GM18526 (cell line): ENCODE data around the gene ZBTB22.

Source experiments
- POLR2A ChIP-seq: IDR thresholded peaks from 3 replicates; pipeline ENCODE4 v1.6.1; 2011; ENCODE audit not compliant: insufficient read length; ENCODE audit errors: extremely low read depth

Gene ZBTB22

DNA sequence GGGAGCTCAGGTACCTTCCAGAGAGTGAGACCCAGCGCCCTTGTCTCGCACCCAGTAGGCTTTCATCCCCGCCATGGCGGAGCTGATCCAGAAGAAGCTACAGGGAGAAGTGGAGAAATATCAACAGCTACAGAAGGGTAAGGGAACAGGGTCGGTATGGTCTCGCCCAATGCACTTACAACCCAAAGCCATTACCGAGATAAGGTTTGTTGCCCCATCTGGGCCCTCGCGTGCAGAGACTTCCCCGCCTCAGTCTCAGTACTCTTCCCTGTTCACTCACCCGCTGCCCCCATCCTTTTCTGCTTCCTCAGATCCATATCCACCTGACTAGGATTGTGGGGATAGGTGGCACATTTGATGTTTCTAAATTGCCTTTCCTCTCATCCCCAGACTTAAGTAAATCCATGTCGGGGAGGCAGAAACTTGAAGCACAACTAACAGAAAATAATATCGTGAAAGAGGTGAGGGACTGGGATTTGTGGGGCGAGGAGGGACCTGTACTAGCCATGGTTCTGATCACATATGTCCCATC is 27.7 kb downstream of the ZBTB22 start:
- no peak for TF ChIP-seq POLR2A

DNA sequence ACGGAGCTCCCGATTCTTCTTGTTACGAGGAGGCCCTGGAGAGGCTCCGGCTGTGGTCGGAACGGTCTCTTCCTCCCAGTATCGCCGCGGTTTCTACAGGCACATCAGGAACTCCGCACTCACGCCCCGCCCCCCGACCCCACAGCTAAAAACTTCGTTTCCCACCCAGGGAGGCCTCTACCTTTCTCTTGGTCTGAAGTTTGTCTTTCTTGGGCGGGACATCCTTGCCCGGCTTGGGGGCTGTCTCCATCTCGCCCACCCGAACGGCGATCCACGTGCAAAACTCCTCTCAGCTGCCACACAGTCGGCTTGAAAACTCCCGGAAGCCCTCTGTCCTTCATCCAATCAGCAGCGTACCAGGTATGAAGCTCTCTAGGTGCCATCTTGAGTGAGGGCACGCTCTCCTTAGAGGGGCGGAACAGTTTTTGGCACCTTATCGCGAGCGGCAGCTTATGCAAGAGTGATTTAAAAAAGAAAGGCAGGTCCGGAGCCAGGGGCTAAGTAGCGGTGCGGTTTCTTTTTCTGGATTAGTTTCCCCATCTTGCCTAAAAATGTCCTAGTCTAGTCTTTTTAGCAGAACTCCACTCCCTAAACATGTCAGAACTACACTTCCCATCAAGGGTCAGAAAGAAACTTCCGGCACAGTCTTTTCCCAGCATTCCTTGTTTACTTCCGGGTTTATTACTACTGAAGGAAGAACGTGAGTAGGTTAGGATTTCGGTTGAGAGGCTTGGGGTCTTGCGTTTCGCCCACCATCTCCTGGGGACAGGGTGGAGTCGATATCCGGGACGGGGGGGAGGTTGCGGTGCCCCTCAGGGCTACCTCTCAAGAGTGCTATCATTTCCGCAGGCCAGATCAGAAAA is 28.4 kb downstream of the ZBTB22 start, which contains the start of the genes PFDN6 and WDR46:
Gene PFDN6, plus strand, starts transcription at position 681 of the 863 bp plus-strand sequence. CDS start 256 bp downstream, outside the sequence.
Gene WDR46, minus strand, starts transcription at position 319 of the 863 bp plus-strand sequence. Its CDS starts 69 bp downstream, at position 250.
- TF ChIP-seq POLR2A, result peak; percentile 48

DNA sequence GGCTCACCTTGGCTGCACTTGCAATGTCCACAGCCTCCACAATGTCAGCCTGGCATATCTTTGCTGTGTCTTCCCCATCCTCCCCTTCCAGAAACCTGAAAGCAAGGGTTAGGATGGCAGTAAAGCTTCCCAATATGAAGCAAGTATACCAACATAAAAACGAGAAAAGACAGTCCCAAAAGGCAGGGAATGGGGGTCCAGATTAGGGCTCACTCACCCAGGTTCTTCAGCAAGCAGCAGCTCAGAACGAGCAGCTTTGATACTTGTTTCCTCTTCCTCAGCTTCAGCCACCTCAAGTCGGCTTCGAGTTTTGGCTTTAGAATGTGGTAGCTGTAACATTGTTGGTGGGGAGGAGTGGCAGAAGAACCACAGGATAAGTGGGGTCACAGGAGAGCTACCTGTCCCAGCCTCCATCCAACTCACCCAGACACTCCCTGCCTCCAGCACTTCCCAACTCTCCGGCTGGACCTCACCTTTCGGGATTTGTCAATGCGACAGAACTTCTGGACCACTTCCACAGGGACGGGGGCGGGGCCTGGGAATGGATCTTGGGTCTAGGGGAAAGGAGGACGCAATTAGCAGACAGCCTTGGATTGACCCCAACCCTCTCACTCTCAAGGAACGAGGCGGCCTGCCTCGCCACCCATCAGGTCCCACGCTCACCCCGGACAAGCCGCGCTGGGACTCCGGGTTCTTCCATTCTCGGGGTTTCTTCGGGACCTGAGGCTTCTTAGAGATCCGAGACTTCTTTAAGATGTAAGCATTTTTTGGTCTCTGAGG is 29.2 kb downstream of the ZBTB22 start:
- no peak for TF ChIP-seq POLR2A

- TF ChIP-seq POLR2A, result no peak
Measured at GRCh38 chr6:33286946-33287914, 30.3 kb downstream of the ZBTB22 start.

DNA sequence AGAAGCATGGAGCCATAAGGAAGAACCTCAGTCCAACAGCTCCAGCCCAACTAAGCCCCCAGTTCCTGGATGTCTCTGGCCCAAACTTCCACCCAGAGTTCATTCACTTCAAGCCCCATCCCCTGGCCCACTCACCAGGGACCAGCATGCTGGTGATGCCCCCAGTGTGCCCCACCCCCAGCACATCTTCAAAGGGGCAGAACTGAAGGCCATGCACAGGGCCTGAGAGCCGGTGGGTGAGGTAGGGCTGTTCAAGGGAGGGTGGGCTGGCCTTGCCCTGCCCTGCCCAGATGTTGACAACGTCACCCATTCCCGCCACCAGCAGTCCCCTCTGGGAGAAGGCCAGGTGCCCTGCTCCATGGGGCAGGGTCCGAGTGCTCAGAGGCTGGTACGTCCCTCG is 37.0 kb downstream of the ZBTB22 start:
- no peak for TF ChIP-seq POLR2A

- TF ChIP-seq POLR2A, result no peak
Measured at GRCh38 chr6:33279971-33280511, 37.5 kb downstream of the ZBTB22 start.

- no peak for TF ChIP-seq POLR2A
Measured at GRCh38 chr6:33279257-33279695, 38.3 kb downstream of the ZBTB22 start.

- no peak for TF ChIP-seq POLR2A
Measured at GRCh38 chr6:33278810-33279209, 38.7 kb downstream of the ZBTB22 start.

DNA sequence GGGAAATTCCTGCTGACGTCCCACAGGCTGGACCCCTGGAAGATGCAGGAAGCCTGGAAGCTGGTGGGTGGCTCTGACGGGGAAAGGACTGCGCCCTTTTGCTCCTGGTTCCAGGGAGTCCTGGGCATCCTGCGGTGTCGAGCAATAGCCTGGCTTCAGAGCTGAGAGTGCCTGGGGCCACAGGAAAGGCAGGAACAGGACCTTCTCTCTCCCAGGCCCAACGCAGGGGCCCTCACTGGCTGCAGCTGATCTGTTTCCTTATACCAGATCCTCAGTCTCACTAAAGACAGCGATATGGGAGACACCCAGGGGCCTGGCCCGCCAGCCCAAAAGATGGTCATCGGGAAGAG is 39.2 kb downstream of the ZBTB22 start:
- TF ChIP-seq POLR2A, result no peak

DNA sequence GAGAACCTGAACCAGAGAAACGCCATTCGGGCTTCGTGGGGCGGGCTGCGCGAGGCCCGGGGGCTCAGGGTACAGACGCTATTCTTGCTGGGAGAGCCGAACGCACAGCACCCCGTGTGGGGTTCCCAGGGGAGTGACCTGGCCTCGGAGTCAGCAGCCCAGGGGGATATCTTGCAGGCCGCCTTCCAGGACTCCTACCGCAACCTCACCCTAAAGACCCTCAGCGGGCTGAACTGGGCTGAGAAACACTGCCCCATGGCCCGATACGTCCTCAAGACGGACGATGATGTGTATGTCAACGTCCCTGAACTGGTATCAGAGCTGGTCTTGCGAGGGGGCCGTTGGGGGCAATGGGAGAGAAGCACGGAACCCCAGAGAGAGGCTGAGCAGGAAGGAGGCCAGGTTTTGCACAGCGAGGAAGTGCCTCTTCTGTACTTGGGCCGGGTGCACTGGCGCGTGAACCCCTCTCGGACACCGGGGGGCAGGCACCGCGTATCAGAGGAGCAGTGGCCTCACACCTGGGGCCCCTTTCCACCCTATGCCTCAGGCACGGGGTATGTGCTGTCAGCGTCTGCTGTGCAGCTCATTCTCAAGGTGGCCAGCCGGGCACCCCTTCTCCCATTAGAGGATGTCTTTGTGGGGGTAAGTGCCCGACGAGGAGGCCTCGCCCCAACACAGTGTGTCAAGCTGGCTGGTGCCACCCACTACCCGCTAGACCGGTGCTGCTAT is 39.7 kb downstream of the ZBTB22 start:
- no peak for TF ChIP-seq POLR2A

DNA sequence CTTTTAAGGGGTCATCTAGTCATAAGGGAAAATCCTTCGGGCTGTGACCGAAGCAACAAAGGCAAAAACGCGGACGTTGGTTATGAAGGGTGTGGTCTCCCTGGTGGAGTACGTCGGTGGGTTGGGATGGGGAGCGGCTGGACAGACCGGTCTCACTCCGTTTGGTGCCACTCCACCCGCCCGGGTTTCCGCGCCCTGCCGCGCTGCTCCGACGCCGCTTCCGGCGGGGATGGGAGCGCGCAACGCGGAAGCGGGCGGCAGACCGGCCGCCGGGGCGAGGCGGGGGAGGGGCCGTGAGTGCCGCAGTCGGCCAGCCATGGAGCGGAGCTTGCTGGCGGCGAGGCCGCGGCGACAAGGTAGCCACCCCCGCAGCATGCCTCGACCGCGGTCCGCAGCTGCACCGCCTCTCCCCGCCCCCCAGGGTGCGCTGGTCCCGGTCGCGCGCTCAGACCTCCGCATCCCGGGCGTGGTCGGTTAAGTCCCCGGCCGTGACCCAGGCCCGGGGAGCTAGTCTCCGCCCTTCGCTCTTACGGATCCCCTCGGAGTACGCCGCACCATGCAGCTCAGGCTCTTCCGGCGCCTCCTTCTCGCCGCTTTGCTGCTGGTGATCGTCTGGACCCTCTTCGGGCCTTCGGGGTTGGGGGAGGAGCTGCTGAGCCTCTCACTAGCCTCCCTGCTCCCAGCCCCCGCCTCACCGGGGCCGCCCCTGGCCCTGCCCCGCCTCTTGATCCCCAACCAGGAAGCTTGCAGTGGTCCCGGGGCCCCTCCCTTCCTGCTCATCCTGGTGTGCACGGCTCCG is 40.5 kb downstream of the ZBTB22 start, which contains the start of gene B3GALT4:
Gene B3GALT4, plus strand, starts transcription at position 260 of the 799 bp plus-strand sequence. Its CDS starts 297 bp downstream, at position 557.
- peak; percentile 68 for TF ChIP-seq POLR2A

GRCh38 chr6:33276581-33276863 is 41.0 kb downstream of the ZBTB22 start:
- no peak for TF ChIP-seq POLR2A

- peak; percentile 17 for TF ChIP-seq POLR2A
Measured at GRCh38 chr6:33275795-33276580, 41.6 kb downstream of the ZBTB22 start.
